ENCODE data around the gene SELENOP.

GRCh38 chr5:42842921-42843641 lies 31.4 kb upstream of the SELENOP start:
- TF ChIP-seq, protein P1, sequence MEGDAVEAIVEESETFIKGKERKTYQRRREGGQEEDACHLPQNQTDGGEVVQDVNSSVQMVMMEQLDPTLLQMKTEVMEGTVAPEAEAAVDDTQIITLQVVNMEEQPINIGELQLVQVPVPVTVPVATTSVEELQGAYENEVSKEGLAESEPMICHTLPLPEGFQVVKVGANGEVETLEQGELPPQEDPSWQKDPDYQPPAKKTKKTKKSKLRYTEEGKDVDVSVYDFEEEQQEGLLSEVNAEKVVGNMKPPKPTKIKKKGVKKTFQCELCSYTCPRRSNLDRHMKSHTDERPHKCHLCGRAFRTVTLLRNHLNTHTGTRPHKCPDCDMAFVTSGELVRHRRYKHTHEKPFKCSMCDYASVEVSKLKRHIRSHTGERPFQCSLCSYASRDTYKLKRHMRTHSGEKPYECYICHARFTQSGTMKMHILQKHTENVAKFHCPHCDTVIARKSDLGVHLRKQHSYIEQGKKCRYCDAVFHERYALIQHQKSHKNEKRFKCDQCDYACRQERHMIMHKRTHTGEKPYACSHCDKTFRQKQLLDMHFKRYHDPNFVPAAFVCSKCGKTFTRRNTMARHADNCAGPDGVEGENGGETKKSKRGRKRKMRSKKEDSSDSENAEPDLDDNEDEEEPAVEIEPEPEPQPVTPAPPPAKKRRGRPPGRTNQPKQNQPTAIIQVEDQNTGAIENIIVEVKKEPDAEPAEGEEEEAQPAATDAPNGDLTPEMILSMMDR (IDR thresholded peaks at IDR 0.05; ENCODE audit: extremely low read depth in 1 of 2, insufficient read depth in 1 of 2, low read depth in 1 of 2, low read length in 2 of 2), result no peak
- TF ChIP-seq JUN (IDR thresholded peaks at IDR 0.05; ENCODE audit: borderline replicate concordance, insufficient read depth, insufficient read length, low read depth), result no peak
- no peak for TF ChIP-seq POLR2A (IDR thresholded peaks at IDR 0.05; ENCODE audit: low read depth, low read length)
- TF ChIP-seq POLR2AphosphoS5 (IDR thresholded peaks at IDR 0.05; ENCODE audit: insufficient read depth, low read depth, low read length), result no peak
- TF ChIP-seq EZH2 (IDR thresholded peaks at IDR 0.05; ENCODE audit: borderline replicate concordance, low read depth, low read length, severe bottlenecking), result no peak
- no peak for TF ChIP-seq MYC (IDR thresholded peaks at IDR 0.05; ENCODE audit: low read depth, low read length)
- no peak for TF ChIP-seq MAX (IDR thresholded peaks at IDR 0.05; ENCODE audit: insufficient read depth, insufficient read length)
- TF ChIP-seq GATA2 (IDR thresholded peaks at IDR 0.05; ENCODE audit: insufficient read depth, insufficient read length, low read depth, low read length), result no peak
- TF ChIP-seq FOS (IDR thresholded peaks at IDR 0.05; ENCODE audit: borderline replicate concordance, insufficient read depth, low read length), result no peak

All from endothelial cell of umbilical vein (primary cell).